GM11168 (cell line): ENCODE data around the gene YIF1B.
"Not testable (repeated sequence)": the region's sequence is repeated elsewhere in the genome, so short reads cannot be mapped to it uniquely, and the experiment has no call there.

Experiments used
- in situ Hi-C: fragments of 300-500 bp; cut with MboI; formaldehyde crosslinking; loops from one replicate; pipeline ENCODE4 v1.12.0; 2022; ENCODE audit warnings: low sequenced_read_pairs; ENCODE audit not compliant: unreplicated experiment

The YIF1B gene, protein sequence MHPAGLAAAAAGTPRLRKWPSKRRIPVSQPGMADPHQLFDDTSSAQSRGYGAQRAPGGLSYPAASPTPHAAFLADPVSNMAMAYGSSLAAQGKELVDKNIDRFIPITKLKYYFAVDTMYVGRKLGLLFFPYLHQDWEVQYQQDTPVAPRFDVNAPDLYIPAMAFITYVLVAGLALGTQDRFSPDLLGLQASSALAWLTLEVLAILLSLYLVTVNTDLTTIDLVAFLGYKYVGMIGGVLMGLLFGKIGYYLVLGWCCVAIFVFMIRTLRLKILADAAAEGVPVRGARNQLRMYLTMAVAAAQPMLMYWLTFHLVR

DNA sequence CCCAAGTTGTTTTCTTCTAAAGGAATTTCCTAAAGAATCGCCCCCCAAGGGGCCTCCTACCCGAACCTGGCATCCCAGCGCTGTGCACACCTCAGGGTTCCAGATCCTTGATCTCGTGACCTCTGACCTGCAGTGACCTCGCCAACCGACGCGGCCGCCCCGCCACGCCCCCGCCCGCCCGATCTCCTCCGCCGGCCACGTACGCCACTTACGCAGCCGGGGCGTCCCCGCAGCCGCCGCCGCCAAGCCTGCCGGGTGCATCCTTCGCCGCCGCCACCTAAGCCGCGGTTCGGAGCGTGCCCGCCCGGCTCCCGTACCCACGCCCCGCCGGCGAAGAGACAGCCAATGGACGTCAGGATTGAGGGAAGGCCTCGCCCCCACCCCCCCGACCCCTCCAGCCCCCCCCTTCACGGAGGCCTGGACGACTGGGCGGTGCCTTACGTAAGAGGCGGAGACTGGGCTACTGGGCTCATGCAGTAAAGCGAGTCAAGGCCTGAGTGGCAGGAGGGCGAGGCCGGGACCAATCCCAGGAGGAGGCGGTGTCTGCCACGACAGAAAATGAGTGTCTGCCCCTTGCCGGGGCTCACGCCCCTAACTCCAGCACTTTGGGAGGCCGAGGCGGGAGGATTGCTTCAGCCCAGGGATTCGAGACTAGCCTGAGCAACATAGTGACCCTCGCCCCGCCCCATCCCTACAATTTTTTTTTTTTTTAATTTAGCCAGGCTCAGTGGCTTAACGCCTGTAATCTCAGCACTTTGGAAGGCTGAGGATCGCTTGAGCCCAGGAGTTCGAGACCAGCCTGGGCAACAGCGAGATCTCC, at the start of gene YIF1B:
YIF1B (minus strand) TSS at position 291 of the 820 bp plus-strand sequence; CDS start at position 261, 30 bp downstream.
- in situ Hi-C loops: no loop called here

DNA sequence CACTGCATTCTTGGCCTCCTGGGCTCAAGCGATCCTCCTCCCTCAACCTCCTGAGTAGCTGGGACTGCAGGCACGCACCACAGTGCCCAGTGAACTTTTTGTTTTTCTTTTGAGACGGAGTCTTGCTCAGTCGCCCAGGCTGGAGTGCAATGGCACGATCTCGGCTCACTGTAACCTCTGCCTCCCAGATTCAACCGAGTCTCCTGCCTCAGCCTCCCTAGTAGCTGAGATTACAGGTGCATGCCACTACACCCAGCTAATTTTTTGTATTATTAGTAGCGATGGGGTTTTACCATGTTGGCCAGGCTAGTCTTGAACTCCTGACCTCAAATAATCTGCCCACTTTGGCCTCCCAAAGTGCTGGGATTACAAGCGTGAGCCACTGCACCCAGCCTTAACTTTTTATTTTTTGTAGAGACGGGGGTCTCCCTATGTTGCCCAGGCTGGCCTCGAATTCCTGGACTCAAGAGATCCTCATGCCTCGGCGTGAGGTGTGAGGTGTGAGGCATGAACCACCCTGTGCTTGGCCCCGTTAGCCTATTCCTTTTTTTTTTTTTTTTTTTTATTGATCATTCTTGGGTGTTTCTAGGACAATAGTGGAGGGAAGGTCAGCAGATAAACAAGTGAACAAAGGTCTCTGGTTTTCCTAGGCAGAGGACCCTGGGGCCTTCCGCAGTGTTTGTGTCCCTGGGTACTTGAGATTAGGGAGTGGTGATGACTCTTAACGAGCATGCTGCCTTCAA, 47.4 kb upstream of the YIF1B start:
- in situ Hi-C loops: not testable (repeated sequence)

DNA sequence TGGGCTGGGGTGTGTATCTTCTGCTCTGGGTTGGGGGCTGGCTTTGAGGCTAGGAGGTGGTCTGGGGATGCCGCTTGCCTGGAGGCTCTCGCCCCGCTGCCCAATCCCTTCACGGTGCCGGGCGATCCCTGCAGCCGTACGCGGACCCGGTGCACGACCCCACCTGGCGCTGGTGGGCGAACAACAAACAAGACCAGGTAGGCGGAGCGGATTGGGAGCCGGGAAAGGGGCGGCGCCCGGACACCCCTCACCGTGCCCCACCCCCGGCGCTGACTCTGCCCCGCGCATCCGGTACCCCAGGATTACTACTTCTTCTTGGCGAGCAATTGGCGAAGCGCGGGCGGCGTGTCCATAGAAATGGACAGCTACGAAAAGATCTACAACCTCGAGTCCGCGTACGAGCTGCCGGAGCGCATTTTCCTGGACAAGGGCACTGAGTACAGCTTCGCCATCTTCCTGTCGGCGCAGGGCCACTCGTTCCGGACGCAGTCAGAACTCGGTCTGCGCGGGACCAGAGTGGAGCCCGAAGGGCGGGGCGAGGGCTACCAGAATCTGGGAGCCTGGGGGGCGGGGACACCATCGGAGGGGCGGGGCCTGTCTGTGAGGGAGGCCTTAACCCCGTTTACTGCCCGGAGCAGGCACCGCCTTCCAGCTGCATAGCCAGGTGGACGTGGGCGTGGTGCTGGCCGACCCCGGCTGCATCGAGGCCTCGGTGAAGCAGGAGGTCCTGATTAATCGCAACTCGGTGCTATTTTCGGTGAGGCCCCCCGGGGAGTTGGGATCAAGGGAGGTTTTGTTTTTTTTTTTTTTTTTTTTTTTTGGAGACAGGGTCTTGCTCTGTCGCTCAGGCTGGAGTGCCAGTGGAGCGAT, 46.6 kb upstream of the YIF1B start:
- in situ Hi-C loops: no loop called here

DNA sequence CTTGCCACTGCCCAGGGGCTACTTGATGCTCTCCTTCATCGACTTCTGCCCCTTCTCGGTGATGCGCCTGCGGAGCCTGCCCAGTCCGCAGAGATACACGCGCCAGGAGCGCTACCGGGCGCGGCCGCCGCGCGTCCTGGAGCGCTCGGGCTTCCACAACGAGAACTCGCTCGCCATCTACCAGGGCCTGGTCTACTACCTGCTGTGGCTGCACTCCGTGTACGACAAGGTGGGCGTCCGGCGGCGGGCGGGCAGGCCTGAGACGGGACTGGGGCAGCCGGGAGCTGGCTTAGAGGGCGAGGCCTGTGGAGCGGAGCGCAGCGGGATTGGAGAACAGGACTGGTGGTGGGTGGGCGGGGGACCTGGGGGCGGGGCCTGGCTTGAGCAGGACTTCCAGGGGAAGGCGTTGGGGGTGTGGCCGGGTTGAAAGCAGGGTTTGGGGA, 45.9 kb upstream of the YIF1B start:
- in situ Hi-C loops: no loop called here

DNA sequence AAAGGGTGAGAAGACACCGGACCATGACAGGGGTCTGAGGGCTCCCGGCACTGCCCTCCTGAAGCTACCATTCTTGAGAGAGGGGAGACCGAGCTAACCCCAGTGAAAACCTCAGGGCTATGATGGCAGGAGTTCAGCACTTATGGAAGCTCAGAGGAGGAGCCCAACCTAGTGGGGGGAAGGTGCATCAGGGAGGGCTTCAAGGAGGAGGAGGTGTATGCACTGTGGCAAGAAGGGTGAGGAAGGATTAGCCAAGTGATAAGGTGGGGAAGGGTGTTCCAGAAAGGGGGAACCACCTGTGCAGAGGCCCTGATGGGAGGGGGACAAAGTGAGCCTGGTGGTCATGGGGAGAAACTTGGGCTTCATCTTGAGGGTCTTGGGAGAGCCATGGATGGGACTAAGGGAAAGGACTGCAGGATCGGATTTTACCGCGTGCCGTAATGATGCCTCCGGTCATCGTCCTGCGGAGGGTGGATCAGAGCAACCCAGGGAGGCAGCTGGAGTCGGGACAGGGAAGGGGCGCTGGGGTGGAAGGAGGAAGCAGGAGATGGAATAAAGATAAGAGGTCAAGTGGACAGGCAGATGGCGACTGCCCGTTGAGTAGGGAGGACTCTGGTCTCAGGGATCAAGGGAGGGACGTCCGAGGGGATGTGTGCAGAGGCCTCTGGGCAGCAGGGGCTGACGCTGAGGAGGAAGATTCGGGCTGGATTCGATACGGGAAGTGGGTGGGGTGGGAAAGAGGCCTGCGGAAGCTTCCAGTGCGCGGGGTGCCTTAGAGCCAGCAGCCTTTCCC, 45.3 kb upstream of the YIF1B start:
- in situ Hi-C loops: no loop called here

DNA sequence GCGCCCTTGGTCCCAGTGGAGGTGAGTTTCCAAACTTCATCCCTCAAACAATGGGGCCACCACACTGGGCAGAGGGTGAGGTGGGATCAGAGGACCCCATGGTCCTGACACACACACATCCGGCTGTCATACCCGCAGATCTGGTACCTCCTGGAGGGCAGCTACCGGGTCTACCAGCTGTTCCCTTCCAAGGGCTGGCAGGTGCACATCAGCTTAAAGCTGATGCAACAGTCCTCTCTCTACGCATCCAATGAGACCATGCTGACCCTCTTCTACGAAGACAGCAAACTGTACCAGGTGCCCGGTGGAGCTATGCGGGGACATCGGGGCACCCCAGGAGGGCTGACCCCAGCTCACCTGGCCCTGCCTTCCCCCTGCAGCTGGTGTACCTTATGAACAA, 44.6 kb upstream of the YIF1B start:
- in situ Hi-C loops: no loop called here

DNA sequence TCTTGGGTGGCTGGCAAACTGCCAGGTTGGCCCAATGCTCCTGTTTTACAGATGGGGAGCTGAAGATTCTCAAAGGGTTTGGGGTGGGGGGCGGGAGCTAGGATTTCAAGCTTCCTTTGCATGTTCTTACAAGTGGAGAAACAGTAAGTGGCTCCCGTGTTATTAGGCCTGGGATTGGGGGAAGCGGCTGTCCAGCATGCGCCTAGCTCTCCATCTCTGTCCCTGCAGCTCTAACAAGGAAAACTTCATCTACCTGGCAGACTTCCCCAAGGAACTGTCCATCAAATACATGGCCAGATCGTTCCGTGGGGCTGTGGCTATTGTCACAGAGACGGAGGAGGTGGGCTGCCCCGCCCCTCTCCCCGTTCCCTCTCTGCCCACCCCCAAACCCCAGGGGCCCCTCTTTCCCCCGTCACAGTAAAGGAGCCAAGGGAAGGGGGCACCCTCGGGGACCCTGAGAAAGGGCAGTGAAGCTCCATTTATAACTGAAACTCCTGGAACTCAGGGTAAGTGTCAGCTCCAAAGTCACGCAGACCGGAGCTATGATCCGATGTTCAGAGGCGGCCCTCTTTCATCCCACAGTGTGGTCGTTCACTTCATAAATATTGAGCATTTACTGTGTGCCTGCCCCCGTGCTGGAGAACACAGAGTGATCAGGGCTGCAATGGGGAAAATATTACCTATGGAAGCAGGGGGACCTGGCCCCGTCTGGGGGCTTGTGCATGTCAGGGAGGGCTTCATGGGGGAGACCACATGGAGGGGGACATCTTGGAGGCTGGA, 43.7 kb upstream of the YIF1B start:
- in situ Hi-C loops: no loop called here

DNA sequence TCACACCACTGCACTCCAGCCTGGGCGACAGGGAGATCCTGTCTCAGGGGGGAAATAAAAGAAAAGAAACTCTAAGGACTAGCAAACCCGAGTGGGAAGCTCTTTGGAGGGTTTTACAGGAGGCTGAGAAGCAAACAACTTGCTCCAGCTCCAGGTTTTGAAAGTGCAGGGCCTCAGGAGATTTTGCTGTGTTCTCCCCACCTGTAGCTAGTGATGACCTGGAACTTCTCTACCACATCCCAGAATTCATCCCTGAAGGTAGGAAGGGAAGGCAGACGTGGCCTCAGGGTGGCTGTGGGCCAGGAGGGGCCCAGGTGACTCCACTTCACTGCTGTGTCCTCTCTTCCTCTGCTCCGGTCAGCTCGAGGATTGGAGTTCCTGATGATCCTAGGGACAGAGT, 42.3 kb upstream of the YIF1B start:
- in situ Hi-C loops: no loop called here

DNA sequence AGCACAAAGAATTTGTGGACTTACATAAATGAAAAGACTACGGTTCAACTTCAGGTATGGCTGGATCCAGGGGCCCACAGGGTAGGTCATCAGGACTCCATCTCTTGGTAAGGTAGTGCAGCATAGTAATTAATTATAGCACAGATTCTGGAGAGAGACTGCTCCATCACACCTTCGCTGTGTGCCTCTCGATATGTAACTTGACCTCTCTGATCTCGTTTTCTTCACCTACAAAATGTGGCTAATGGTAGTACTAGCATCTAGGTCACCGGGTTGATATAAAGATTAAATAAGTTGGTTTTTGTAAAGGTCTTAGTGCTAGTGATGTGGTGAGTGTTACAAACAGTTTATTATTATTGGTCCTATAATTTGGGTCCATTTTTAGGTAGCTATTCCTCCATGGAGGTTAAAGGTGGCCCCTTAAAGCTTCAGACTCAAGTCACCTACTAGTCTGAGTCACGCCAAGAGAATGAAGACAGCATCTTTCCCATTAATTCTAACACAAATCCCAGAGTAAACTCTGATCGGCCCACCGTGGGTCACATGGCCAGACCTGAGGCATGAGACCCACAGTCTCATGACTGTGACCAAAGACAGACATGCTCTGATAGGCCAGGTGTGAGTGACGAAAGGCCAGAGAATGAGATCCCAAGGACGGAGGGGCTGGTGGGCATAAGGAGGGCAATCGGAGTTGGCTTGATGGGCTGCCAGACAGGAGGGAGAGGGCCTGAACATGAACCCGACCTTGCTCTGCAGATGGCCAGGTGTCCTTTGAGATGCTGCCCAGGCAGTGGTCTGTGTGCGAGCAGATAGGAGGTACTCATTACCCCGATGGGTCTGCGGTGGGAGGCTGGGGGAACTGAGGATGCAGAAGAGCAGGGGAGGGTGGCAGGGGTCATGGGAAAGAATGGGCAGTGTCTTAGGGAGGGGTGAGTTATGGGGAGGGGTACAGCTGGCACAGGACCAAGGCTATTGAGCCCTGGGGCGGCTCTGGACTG, 40.3 kb upstream of the YIF1B start:
- in situ Hi-C loops: no loop called here

DNA sequence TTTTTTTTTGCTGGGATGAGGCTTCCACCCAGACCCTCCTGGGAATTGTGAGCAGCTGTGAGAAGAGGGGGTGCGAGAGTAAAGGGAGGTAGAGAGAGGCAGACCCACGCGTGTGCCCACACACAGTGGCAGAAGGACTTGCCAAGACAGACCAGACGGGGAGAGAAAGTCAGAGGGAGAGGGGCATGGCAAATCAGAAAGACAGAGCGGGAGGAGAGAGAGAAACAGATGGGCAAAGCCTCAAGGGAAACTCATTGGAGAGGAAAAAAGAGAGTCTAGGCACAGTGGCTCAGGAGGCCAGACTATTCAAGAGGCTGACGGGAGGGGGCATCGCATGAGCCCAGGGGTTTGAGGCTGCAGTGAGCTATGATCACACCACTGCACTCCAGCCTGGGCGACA, 36.9 kb upstream of the YIF1B start:
- in situ Hi-C loops: no loop called here

DNA sequence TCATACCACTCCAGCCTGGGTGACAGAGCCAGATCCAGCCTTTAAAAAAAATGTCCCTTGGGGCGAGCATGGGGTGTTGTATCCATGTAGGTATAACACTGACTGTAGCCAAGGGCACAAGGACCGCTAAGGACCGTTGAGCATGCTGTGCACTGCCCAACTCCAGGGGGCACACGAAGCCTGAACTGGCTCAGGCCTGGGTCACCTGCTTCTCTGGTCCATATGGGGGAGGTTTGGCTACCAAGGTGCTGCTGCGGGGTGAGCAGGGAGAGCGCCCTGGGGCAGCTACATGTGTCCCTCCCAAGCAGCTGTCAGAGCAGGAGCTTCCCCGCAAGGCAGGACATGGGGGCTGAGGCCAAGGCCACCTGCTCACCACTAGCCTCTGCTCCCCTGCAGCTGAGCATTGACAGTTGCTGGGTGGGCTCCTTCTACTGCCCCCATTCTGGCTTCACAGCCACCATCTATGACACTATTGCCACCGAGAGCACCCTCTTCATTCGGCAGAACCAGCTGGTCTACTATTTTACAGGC, 36.2 kb upstream of the YIF1B start:
- in situ Hi-C loops: no loop called here

DNA sequence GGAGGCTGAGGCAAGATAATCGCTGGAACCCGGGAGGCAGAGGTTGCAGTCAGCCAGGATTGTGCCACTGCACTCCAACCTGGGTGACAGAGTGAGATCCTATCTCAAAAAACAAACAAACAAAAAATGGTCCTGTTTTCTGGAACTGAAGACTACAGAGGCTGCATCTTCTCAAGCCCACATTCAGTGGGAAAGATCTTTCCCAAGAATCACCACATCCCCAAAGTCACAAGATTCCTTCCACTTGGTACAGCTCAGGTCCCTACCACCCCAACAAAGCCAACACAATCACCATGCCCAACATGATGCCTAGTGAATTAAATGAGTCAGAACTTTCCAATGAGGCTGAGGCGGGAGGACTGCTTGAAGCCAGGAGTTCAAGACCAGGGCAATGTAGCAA, 35.1 kb upstream of the YIF1B start:
- in situ Hi-C loops: no loop called here

DNA sequence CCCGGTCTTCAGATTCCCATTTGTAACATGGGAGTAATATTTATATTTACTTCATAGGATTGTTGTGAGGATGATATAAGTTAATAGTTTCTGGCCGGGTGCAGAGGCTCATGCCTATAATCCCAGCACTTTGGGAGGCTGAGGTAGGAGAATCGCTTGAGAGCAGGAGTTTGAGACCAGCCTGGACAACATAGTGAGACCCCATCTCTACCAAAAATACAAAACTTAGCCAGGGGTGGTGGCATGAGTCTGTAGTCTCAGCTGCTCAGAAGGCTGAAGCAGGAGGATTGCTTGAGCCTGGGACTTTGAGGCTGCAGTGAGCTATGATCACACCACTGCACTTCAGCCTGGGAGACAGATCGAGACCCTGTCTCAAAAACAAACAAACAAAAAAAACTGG, 31.1 kb upstream of the YIF1B start:
- in situ Hi-C loops: no loop called here

DNA sequence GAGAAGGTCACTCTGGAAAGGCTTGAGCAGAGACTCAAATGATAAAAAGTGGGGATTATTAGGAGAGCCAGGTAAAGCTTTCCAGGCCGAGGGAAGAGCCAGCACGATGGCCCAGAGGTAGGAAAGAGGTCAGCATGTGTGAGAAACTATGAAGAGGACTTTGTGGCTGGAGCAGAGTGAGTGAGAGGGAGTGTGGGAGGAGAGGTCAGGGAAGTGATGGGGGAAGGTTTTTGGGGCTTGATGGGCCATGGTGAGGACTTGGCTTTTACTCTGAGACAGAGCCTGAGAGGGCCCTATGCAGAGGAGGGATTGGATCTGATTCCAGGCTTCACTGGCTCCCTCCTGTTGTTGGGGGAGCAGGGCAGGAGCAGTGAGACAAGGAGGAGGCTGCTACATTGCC, 25.2 kb upstream of the YIF1B start:
- in situ Hi-C loops: no loop called here

DNA sequence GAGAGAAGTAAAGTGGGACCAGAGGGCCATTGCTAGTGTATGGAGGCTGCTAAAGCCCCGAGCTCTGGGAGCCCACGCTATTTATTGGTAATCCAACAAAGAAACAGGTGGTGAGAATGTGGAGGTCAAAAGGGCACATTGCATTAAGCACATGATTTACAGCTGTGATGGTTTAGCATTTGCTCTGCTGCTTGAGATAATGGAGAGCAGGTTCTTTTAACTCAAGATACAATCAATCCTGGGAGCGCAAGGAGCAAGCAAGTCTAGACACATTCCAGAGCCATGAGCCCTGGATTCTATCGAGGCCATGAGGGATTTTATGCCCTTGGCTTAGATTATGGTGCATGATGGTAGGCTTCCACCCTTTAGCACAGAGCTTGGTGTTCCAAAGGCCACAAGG, 23.3 kb upstream of the YIF1B start:
- in situ Hi-C loops: loop anchor here (10.0 kb wide), 1 partner anchor 434 kb away; the partner anchor contains the start of genes SIPA1L3 and WDR87

DNA sequence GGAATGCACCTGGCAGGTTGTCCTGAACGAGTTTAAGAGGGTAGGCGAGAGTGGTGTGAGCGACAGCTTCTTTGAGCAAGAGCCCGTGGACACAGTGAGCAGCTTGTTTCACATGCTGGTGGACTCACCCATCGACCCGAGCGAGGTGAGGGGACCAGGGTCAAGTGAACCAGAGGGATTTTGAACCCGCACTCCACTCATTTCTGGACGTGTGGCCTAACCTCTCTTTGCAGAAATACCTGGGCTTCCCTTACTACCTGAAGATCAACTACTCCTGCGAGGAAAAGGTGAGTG, 21.6 kb upstream of the YIF1B start:
- in situ Hi-C loops: loop anchor here (10.0 kb wide), 1 partner anchor 433 kb away; the partner anchor contains the start of genes SIPA1L3 and WDR87
